COR-L47 (cell line): ENCODE measurements around the gene ATP6AP2.
"Not testable (repeated sequence)": the region's sequence is repeated elsewhere in the genome, so short reads cannot be mapped to it uniquely, and the experiment has no call there.

Source experiments
- DNase-seq: peaks from one replicate; lab custom pipeline; 2025; lab: John Stamatoyannopoulos, UW

The ATP6AP2 gene

GRCh38 chrX:40580537-40581335, at the start of gene ATP6AP2:
ATP6AP2 (plus strand) TSS chrX:40580970; CDS start chrX:40581066, 96 bp downstream.
- DNase-seq, result peak; percentile 87

GRCh38 chrX:40531056-40531826, 49.5 kb upstream of the ATP6AP2 start:
- no peak for DNase-seq

- DNase-seq, result no peak
These were observed 43.5 kb upstream of the ATP6AP2 start for GRCh38 chrX:40537310-40537709.

GRCh38 chrX:40538406-40538805, 42.4 kb upstream of the ATP6AP2 start:
- DNase-seq, result no peak

GRCh38 chrX:40539214-40540142, 41.3 kb upstream of the ATP6AP2 start:
- no peak for DNase-seq

- DNase-seq, result no peak
These were observed 38.6 kb upstream of the ATP6AP2 start for GRCh38 chrX:40542208-40542607.

GRCh38 chrX:40542972-40543371, 37.8 kb upstream of the ATP6AP2 start:
- DNase-seq, result no peak

GRCh38 chrX:40543661-40544328, 37.0 kb upstream of the ATP6AP2 start:
- peak; percentile 75 for DNase-seq

GRCh38 chrX:40544343-40545266, 36.2 kb upstream of the ATP6AP2 start:
- DNase-seq, result no peak

GRCh38 chrX:40546870-40547269, 33.9 kb upstream of the ATP6AP2 start:
- no peak for DNase-seq

- peak; percentile 60 for DNase-seq
These were observed 30.7 kb upstream of the ATP6AP2 start for GRCh38 chrX:40550066-40550465.

- peak; percentile 8 for DNase-seq
These were observed 28.0 kb upstream of the ATP6AP2 start for GRCh38 chrX:40552768-40553167.

GRCh38 chrX:40558590-40558989, 22.2 kb upstream of the ATP6AP2 start:
- DNase-seq, result no peak

- no peak for DNase-seq
These were observed 17.0 kb upstream of the ATP6AP2 start for GRCh38 chrX:40563784-40564183.

- no peak for DNase-seq
These were observed 16.3 kb upstream of the ATP6AP2 start for GRCh38 chrX:40564447-40564846.

- DNase-seq, result no peak
These were observed 10.2 kb upstream of the ATP6AP2 start for GRCh38 chrX:40570346-40571093.

- not testable (repeated sequence) for DNase-seq
These were observed 9.6 kb upstream of the ATP6AP2 start for GRCh38 chrX:40571164-40571563.

- DNase-seq, result no peak
These were observed 9.2 kb upstream of the ATP6AP2 start for GRCh38 chrX:40571600-40571999.

- no peak for DNase-seq
These were observed 7.0 kb upstream of the ATP6AP2 start for GRCh38 chrX:40573763-40574162.

- peak; percentile 13 for DNase-seq
These were observed 5.4 kb upstream of the ATP6AP2 start for GRCh38 chrX:40575411-40575810.
